Naive thymus-derived CD8-positive, alpha-beta T cell (primary cell): ENCODE data around the gene GSKIP. TPM values are rescaled to one million over a fixed set of nuclear protein-coding genes. Genes with fewer than 3 reads are reported as not detected.

Experiments used
- ATAC-seq, 2 donors: fragments of 150-1000 bp; cut with Tn5 transposase in 1 of 2; sonication (Bioruptor Pico), chemical (Tn5 transposase) in 1 of 2; 1 replicate in 1 of 2; 2 replicates in 1 of 2; pipeline ENCODE4 v1.10.0; 2021; ENCODE audit warnings: mild to moderate bottlenecking in 2 of 2, moderate library complexity in 2 of 2
- POLR2A ChIA-PET: fragments of 350-600 bp; sonication (Branson Sonifier 250); formaldehyde crosslinking; loops from one replicate; lab custom pipeline; 2021; ENCODE audit warnings: antibody characterized with exemption; lab: Charles Lee
- DNase-seq, 10 donors: peaks; one replicate each; pipeline versions ENCODE4 v3.0.0 to v3.0.0-alpha.2; 2020 to 2022
- H3K27ac Mint-ChIP-seq, 10 donors: one replicate each; pipeline ENCODE4 v1.8.0; 2020 to 2022; ENCODE audit warnings: mild to moderate bottlenecking in 10 of 10, mixed read lengths in 10 of 10, moderate library complexity in 4 of 10, inconsistent platforms in 1 of 10
- H3K27me3 Mint-ChIP-seq, 5 donors: one replicate each; pipeline ENCODE4 v1.8.0; 2021 to 2022; ENCODE audit warnings: mixed read lengths in 5 of 5
- H3K36me3 Mint-ChIP-seq, 3 donors: one replicate each; pipeline ENCODE4 v1.8.0; 2020 to 2022; ENCODE audit warnings: mixed read lengths in 3 of 3, mild to moderate bottlenecking in 2 of 3, inconsistent platforms in 1 of 3
- H3K4me1 Mint-ChIP-seq, 4 donors: one replicate each; pipeline ENCODE4 v1.8.0; 2021 to 2022; ENCODE audit warnings: mixed read lengths in 4 of 4
- H3K4me3 Mint-ChIP-seq, 10 donors: one replicate each; pipeline ENCODE4 v1.8.0; 2020 to 2022; ENCODE audit warnings: mild to moderate bottlenecking in 10 of 10, mixed read lengths in 10 of 10, moderate library complexity in 6 of 10, inconsistent platforms in 1 of 10
- H3K9me3 Mint-ChIP-seq, 9 donors: one replicate each; pipeline ENCODE4 v1.8.0; 2020 to 2022; ENCODE audit warnings: mixed read lengths in 9 of 9, mild to moderate bottlenecking in 3 of 9, inconsistent platforms in 1 of 9, moderate library complexity in 1 of 9
- polyA plus RNA-seq, 3 donors: library from polyadenylated mRNA; unstranded; fragments of 300-500 nt; fragmentation: Illumina TruSeq; gene quantifications; one replicate each; pipeline ENCODE4 v1.2.3, GENCODE V29; 2021
- total RNA-seq, 8 experiments: library from RNA in 2 of 8; stranded (reverse) in 2 of 8; gene quantifications; one replicate each; pipeline ENCODE4 v1.2.3 and lab custom pipeline; 2021 to 2026

GSKIP gene
- total and polyA plus RNA-seq, 5 experiments from 2014 or later = 15.6 to 26.9 (median 18.8) TPM

- H3K4me3 Mint-ChIP-seq = peak overlapping the region; percentile 67 to 88 (median 82)
- POLR2A ChIA-PET = no interaction called here
- peak; percentile 64 to 91 for ATAC-seq
- H3K27me3 Mint-ChIP-seq = peaks cover 0 to 2% (median 0%) of the 10 kb centered on the region in 5 donors
- DNase-seq = peak in 7 of 10 donors; percentile 7 to 64 (median 30)
- peaks cover 0 to 8% (median 3%) of the 10 kb centered on the region in 4 donors for H3K4me1 Mint-ChIP-seq
- H3K27ac Mint-ChIP-seq = peak overlapping the region in 2 of 10 donors; percentile 27 to 61
- H3K36me3 Mint-ChIP-seq = no peaks in the 10 kb centered on the region
- H3K9me3 Mint-ChIP-seq = no peaks in the 10 kb centered on the region
These were observed 61.0 kb downstream of the GSKIP start for GRCh38 chr14:96424109-96424989.

- peaks cover 6 to 30% (median 11%) of the 10 kb centered on the region in 5 donors for H3K27me3 Mint-ChIP-seq
- no peaks in the 10 kb centered on the region for H3K4me1 Mint-ChIP-seq
- H3K36me3 Mint-ChIP-seq = peaks cover 0 to 5% (median 0%) of the 10 kb centered on the region in 3 donors
- DNase-seq (no peak), ATAC-seq (no peak)
- POLR2A ChIA-PET = no interaction called here
- H3K4me3 Mint-ChIP-seq = no peak overlapping the region
- no peaks in the 10 kb centered on the region for H3K9me3 Mint-ChIP-seq
- peak overlapping the region in 1 of 10 donors; percentile 85 for H3K27ac Mint-ChIP-seq
These were observed 70.7 kb downstream of the GSKIP start for GRCh38 chr14:96434040-96434439.

Other genes with a start within 250 kb of the GSKIP start
- gene BDKRB2, start 158.7 kb upstream of the GSKIP start, total RNA-seq = not detected
- not detected for gene BDKRB2, start 158.7 kb upstream of the GSKIP start, polyA plus RNA-seq
- not detected for gene BDKRB1, start 107.3 kb upstream of the GSKIP start, total RNA-seq
- gene BDKRB1, start 107.3 kb upstream of the GSKIP start, polyA plus RNA-seq = not detected
- gene ATG2B, start 185 bp upstream of the GSKIP start, total RNA-seq = 10 to 100 TPM; 29.5 to 32.1 TPM
- 1 to 10 TPM in 2 of 3 donors, under 1 TPM in 1; 0.96 to 2.0 (median 1.4) TPM for gene ATG2B, start 185 bp upstream of the GSKIP start, polyA plus RNA-seq
- under 1 TPM in 1 of 2 experiments, not detected in 1; 0.21 TPM for gene AK7, start 28.6 kb downstream of the GSKIP start, total RNA-seq
- gene AK7, start 28.6 kb downstream of the GSKIP start, polyA plus RNA-seq = under 1 TPM in 1 of 3 donors, not detected in 2; 0.75 TPM
- gene PAPOLA, start 138.9 kb downstream of the GSKIP start, total RNA-seq = 100 to 1,000 TPM; 249 to 289 TPM
- 10 to 100 TPM; 63.3 to 79.4 (median 71.9) TPM for gene PAPOLA, start 138.9 kb downstream of the GSKIP start, polyA plus RNA-seq